Activated effector memory CD4-positive, alpha-beta T cell treated with anti-CD3 and anti-CD28 coated beads, Interleukin-2, amount 50 U/mL, for 16 hours (primary cell): ENCODE measurements around the gene DDX23.

Source experiments
- DNase-seq: peaks from one replicate; pipeline ENCODE4 v3.0.0-alpha.2; 2020

The DDX23 gene

GRCh38 chr12:48794870-48795269, 57.1 kb downstream of the DDX23 start:
- no peak for DNase-seq

- DNase-seq: no peak
Measured at GRCh38 chr12:48793696-48794095, 58.3 kb downstream of the DDX23 start.

GRCh38 chr12:48789858-48790326, 62.1 kb downstream of the DDX23 start:
- no peak for DNase-seq

GRCh38 chr12:48788854-48789775, 62.8 kb downstream of the DDX23 start, which contains the start of gene ADCY6:
Gene ADCY6 (minus strand): TSS chr12:48789089. CDS start chr12:48783434, 5,655 bp downstream.
- no peak for DNase-seq

GRCh38 chr12:48788524-48788853, 63.5 kb downstream of the DDX23 start:
- no peak for DNase-seq

- no peak for DNase-seq
Measured at GRCh38 chr12:48787791-48788523, 64.0 kb downstream of the DDX23 start.

GRCh38 chr12:48786591-48787544, 65.1 kb downstream of the DDX23 start:
- no peak for DNase-seq

GRCh38 chr12:48783432-48783831, 68.5 kb downstream of the DDX23 start:
- no peak for DNase-seq

- no peak for DNase-seq
Measured at GRCh38 chr12:48782457-48783395, 69.2 kb downstream of the DDX23 start.

- DNase-seq: no peak
Measured at GRCh38 chr12:48781750-48782456, 70.1 kb downstream of the DDX23 start.

GRCh38 chr12:48780381-48781025, 71.5 kb downstream of the DDX23 start:
- no peak for DNase-seq

GRCh38 chr12:48779869-48780268, 72.1 kb downstream of the DDX23 start:
- no peak for DNase-seq
